GM21423 (cell line): ENCODE data around the gene NTN1.

Experiments
- ATAC-seq: cut with Tn5 transposase; IDR thresholded peaks from one replicate; pipeline ENCODE4 v1.9.1; 2021; ENCODE audit warnings: mild to moderate bottlenecking, moderate library complexity; ENCODE audit not compliant: unreplicated experiment

NTN1 gene

GRCh38 chr17:9212376-9213302 lies 191.3 kb downstream of the NTN1 start:
- no peak for ATAC-seq

GRCh38 chr17:9213303-9213640 lies 192.0 kb downstream of the NTN1 start:
- no peak for ATAC-seq

GRCh38 chr17:9215465-9215864 lies 194.2 kb downstream of the NTN1 start:
- no peak for ATAC-seq

GRCh38 chr17:9217151-9218056 lies 196.1 kb downstream of the NTN1 start:
- no peak for ATAC-seq

DNA sequence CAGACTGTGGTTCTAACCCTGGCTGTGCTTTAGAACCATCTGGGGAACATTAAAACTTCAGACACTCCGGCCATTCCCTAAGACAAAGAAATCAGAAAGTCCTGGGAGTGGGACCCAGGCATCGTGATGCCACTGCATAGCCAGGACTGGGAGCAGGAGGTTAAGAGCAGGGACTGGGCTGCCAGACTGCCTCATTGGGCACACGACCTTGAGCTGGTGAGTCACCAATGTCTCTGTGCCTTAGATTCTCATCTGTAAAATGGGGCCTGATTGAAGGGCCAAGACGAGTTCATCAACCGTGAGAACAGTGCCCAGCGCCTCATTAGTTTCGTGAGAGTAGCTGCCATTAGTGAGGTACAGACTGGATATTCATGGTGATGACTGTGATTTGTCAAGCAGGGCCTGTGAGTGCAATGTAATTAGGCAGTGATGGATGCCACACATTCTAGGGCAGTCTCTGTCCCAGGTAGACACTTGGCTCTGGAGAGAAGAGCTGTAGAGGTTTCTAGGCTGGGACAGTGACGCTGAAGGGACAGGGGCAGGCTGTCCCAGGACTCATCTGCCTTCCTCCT lies 196.8 kb downstream of the NTN1 start:
- ATAC-seq: no peak

DNA sequence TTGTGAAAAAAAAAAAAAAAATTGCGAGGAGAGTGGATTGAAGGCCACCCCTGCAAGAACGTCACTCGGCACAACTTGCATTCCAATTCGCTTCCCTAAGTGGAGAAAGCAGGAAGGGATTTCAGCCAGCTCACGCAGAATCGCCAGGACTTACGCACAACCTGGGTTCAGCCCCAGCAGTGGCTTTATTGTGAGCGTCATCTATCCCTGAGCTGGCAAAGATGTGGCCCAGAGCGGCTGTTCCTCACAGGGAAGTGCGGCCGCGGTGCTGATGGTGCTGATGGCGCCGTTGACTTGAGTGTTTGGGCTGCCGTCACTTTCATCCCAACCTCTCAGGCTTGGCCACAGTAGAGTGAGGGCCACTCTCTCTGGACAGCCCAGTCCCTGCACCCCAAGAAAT lies 197.6 kb downstream of the NTN1 start:
- no peak for ATAC-seq

GRCh38 chr17:9219631-9220397 lies 198.5 kb downstream of the NTN1 start:
- ATAC-seq: no peak

- no peak for ATAC-seq
Measured at GRCh38 chr17:9220398-9221146, 199.3 kb downstream of the NTN1 start.

GRCh38 chr17:9221147-9221921 lies 200.0 kb downstream of the NTN1 start:
- no peak for ATAC-seq

- no peak for ATAC-seq
Measured at GRCh38 chr17:9221922-9222180, 200.5 kb downstream of the NTN1 start.

GRCh38 chr17:9223531-9223930 lies 202.2 kb downstream of the NTN1 start:
- ATAC-seq: no peak

DNA sequence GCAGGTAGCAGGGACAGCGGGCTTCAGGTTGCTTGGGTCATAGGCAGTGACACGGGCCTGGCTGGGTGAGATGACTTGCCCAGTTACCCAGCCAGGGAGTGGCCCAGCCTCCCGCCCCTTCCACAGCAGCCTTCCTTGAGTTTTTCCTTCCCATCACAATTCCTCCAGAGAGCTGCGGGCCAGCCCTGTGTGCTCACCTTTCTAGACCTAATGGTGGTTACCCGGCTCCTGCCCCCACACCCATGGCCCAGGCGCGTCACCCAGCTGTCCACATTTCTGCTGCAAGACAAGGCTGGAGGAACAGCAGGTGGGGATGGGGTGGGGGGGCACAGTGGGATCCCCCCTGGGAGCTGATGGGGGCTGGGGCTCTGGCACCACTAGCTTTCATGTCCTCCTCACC lies 203.2 kb downstream of the NTN1 start:
- no peak for ATAC-seq

- ATAC-seq: no peak
Measured at GRCh38 chr17:9225305-9226101, 204.2 kb downstream of the NTN1 start.

GRCh38 chr17:9226130-9226793 lies 205.0 kb downstream of the NTN1 start:
- no peak for ATAC-seq

- ATAC-seq: no peak
Measured at GRCh38 chr17:9226794-9227135, 205.5 kb downstream of the NTN1 start.

DNA sequence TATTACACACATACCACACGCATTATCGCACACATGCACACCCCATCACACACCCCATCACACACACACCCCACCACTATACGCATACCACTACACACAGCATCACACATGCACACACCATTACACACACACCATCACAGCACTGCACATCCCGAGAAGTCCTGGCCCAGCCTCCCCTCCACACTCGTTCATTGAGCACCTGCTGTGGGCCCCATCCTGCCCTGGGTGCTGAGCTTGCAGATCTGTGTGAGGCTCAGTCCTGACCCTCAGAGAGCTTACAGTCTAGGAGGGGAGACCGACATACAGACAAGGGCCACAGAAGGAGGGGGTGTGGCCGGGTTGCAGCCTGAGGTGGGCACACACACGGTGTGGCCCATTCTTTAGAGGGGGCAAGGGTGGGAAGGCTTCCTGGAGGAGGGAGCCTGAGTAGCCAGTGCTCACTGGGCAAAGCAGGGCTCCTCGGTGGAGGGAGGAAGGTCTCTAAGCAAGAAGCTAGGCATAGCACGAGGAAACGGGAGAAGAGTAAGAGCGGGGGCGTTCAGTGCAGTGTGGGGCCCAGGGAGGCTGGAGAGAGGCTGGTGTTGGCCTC lies 206.6 kb downstream of the NTN1 start:
- no peak for ATAC-seq

- ATAC-seq: no peak
Measured at GRCh38 chr17:9228408-9229159, 207.3 kb downstream of the NTN1 start.
